ENCODE data around the gene FGF4.
A peak's percentile ranks its signal among the peaks of the same experiment; 100 is the strongest.

FGF4 gene

DNA sequence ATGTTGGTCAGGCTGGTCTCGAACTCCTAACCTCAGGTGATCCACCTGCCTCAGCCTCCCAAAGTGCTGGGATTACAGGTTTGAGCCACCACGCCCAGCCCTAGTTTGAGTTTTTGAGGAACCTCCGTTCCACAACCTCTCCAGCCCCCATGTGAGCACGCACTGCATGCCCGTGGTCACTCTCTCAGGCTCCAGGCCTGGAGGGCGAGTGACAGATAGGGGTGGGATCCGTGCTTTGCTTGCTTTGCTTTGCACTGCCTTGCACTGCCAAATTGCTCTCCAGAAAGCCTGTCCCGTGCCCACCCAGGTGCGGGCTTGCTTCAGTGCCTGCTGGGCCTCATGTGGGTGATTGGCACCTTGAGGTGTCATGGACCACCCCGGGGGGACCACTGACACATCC is 29.9 kb downstream of the FGF4 start:
- TF ChIP-seq, protein P1, sequence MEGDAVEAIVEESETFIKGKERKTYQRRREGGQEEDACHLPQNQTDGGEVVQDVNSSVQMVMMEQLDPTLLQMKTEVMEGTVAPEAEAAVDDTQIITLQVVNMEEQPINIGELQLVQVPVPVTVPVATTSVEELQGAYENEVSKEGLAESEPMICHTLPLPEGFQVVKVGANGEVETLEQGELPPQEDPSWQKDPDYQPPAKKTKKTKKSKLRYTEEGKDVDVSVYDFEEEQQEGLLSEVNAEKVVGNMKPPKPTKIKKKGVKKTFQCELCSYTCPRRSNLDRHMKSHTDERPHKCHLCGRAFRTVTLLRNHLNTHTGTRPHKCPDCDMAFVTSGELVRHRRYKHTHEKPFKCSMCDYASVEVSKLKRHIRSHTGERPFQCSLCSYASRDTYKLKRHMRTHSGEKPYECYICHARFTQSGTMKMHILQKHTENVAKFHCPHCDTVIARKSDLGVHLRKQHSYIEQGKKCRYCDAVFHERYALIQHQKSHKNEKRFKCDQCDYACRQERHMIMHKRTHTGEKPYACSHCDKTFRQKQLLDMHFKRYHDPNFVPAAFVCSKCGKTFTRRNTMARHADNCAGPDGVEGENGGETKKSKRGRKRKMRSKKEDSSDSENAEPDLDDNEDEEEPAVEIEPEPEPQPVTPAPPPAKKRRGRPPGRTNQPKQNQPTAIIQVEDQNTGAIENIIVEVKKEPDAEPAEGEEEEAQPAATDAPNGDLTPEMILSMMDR (conservative IDR thresholded peaks at IDR 0.05; ENCODE audit: low read depth, low read length) = no peak
- DNase-seq (ENCODE audit: low read depth) = no peak
- H3K4me3 ChIP-seq (ENCODE audit: low read depth, low read length) = no peak overlapping the region

- TF ChIP-seq, protein P1 (conservative IDR thresholded peaks at IDR 0.05; ENCODE audit: low read depth, low read length) = no peak
- no peak overlapping the region for H3K4me3 ChIP-seq (ENCODE audit: low read depth, low read length)
- DNase-seq (ENCODE audit: low read depth) = peak; percentile 81
These were observed 30.7 kb downstream of the FGF4 start for GRCh38 chr11:69744435-69744834.

- DNase-seq (ENCODE audit: low read depth) = no peak
- TF ChIP-seq, protein P1 (conservative IDR thresholded peaks at IDR 0.05; ENCODE audit: low read depth, low read length) = no peak
These were observed 40.3 kb downstream of the FGF4 start for GRCh38 chr11:69734841-69735240.

GRCh38 chr11:69734367-69734766 is 40.8 kb downstream of the FGF4 start:
- no peak for DNase-seq (ENCODE audit: low read depth)
- no peak overlapping the region for H3K4me3 ChIP-seq (ENCODE audit: low read depth, low read length)

More at GRCh38 chr11:69734841-69735240, 40.3 kb downstream of the FGF4 start:
- no peak overlapping the region for H3K4me3 ChIP-seq (ENCODE audit: low read depth, low read length)

DNA sequence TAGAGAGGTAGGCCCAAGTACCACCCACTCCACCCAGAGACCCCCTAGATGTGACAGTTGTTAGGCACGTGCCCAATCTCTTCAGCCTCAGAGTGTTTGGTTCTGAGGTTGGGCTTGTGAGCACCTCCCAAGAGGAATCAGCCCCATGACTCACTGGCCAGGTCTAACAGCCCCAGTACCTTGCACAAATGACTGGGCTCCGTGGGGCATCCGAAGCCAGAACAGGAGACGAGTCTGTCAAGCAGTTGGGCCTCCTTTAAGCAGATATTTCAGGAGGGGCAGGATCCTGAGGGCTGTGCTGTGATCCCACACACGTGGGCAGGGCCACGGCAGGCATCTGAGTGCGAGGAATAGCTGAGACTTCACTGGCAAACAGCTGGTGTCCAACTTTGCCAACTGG is 42.2 kb downstream of the FGF4 start:
- DNase-seq (ENCODE audit: low read depth) = no peak
- H3K4me3 ChIP-seq (ENCODE audit: low read depth, low read length) = no peak overlapping the region
- TF ChIP-seq, protein P1 (conservative IDR thresholded peaks at IDR 0.05; ENCODE audit: low read depth, low read length) = no peak

More at GRCh38 chr11:69734367-69734766, 40.8 kb downstream of the FGF4 start:
- TF ChIP-seq, protein P1 (conservative IDR thresholded peaks at IDR 0.05; ENCODE audit: low read depth, low read length) = no peak

- TF ChIP-seq, protein P1 (conservative IDR thresholded peaks at IDR 0.05; ENCODE audit: low read depth, low read length) = no peak
- DNase-seq (ENCODE audit: low read depth) = no peak
- H3K4me3 ChIP-seq (ENCODE audit: low read depth, low read length) = no peak overlapping the region
These were observed 44.0 kb downstream of the FGF4 start for GRCh38 chr11:69731110-69731509.

GRCh38 chr11:69730500-69730899 is 44.6 kb downstream of the FGF4 start:
- no peak overlapping the region for H3K4me3 ChIP-seq (ENCODE audit: low read depth, low read length)
- TF ChIP-seq, protein P1 (conservative IDR thresholded peaks at IDR 0.05; ENCODE audit: low read depth, low read length) = no peak
- no peak for DNase-seq (ENCODE audit: low read depth)

Data from choroid plexus epithelial cell (primary cell).